SU-DHL-6 (cell line): Measurements from ENCODE around the gene B3GLCT.

ENCODE experiments used
- CTCF ChIP-seq: fragments of 200-600 bp; sonication (generic); IDR thresholded peaks from one replicate; pipeline ENCODE4 v1.5.1; 2017; ENCODE audit warnings: antibody characterized with exemption, mild to moderate bottlenecking, low read length, moderate library complexity; ENCODE audit not compliant: insufficient read depth, poor library complexity, severe bottlenecking
- EZH2phosphoT487 ChIP-seq: fragments of 200-600 bp; sonication (generic), shearing (Covaris generic); conservative IDR thresholded peaks from 2 replicates; pipeline ENCODE4 v1.6.1; 2018; ENCODE audit warnings: mild to moderate bottlenecking, antibody characterized with exemption, low read length, moderate library complexity, mixed read lengths

DNA sequence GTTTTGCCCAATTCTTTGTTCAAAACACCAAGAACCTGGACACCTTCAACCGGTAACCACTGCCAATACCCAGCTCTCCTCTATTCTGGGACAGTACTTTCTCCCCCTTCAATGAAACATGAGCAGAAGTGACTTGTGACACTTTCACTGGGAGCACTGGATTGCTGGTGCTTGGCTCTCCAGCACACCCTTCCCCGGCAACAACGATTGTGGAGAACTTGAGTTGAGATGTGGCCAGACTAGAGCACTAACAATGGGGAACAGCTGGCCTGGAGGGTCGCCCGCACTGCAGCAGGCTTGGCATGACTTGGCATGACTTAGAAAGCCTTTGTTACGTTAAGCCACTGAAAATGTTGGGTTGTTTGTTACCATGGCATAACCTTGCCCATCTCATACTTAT, 7.5 kb upstream of the B3GLCT start:
- TF ChIP-seq CTCF, result no peak
- TF ChIP-seq EZH2phosphoT487, result no peak
